HG03060 (cell line): ENCODE data around the gene IMMT.

Experiments used
- ATAC-seq: cut with Tn5 transposase; IDR thresholded peaks from one replicate; pipeline ENCODE4 v1.9.1; 2021; ENCODE audit warnings: low read depth, moderate number of reproducible peaks; ENCODE audit not compliant: unreplicated experiment

Gene IMMT

GRCh38 chr2:86226636-86227520 is 31.6 kb upstream of the IMMT start:
- ATAC-seq, result no peak

- no peak for ATAC-seq
Observed at GRCh38 chr2:86226070-86226469, 30.8 kb upstream of the IMMT start.

DNA sequence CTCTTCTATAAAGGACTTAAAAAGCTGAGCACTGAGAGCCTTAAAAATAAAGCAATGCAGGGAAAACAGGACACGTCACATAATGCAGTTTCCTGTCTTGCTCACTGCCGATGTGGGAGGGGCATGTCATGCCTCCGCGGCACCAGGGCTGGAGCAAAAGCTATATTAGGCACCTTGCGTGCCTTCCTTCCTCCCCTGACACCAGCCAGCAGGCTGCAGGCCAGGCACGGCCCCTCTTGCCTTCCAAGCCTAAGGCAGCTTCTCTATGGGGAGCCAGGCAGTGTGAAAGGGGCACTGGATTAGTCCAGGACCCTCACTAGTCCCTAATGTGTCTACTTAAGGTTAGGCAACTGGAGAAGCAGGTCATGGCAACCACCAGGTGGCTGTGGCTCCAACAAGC is 30.3 kb upstream of the IMMT start:
- ATAC-seq, result peak; percentile 61

GRCh38 chr2:86224645-86225355 is 29.5 kb upstream of the IMMT start:
- no peak for ATAC-seq

DNA sequence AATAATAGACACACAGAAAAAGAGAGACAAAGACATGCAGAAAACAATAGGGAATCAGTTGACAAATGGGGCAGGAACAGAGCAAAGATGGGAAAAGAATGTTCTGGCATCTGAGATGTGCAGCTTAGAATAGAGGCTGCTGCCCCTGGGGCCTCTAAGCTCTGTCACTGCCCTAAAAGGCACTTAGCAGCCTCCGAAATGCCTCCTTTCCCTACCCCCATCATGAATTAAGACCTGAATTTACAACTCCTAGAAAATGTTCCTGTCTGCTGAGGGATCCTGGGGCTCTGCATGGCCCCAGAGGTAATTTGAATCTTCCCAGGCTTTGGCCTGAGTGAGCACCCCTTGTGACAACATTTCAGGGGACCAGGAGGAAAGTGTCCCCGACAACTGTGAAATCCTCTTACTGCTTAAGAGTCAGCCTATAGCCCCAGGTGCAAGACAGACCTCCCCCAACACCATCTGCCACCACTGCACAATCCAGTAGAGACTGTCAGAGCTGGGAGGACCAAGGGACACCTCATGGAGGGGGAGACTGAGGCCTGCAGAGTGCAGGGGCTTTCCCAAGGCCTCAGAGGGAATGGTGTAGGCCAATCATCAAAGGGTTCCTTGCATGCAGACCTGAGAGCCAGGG is 28.8 kb upstream of the IMMT start:
- ATAC-seq, result no peak

DNA sequence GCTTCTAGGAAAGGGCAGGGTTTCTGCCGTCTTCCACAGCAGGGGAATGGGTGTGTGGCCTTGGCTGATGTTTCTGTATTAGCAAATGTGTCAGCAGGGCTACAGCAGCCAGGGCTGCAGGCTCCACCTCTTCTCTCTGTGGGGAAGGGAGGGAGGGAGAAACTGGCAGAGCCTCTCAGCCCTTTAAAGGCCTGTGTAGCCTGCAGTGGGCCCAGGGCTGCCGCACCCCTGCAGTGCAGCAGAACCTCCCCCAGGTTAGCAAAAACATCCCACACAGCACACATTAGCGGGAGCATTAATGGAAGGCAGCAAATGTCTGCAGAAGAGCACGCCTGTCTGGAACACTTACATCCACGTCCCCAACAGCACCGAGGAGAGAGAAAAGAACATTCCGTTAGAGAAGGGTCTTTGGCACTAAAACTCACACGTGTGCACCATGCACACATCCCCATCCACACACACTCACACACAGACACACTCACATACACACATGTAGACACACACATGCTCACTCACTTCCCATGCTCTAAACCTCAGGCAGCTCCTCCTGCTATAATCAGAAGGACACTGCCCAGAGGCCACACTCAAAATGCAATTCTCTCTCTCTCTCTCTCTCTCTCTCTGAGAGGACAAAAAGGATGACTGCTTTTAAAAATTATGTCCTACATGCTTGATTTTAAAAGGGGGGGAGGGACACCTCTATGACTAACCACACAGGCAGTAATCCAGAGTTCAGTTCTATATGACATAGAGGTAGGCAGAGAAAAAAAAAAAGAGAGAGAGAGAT is 28.1 kb upstream of the IMMT start:
- no peak for ATAC-seq

DNA sequence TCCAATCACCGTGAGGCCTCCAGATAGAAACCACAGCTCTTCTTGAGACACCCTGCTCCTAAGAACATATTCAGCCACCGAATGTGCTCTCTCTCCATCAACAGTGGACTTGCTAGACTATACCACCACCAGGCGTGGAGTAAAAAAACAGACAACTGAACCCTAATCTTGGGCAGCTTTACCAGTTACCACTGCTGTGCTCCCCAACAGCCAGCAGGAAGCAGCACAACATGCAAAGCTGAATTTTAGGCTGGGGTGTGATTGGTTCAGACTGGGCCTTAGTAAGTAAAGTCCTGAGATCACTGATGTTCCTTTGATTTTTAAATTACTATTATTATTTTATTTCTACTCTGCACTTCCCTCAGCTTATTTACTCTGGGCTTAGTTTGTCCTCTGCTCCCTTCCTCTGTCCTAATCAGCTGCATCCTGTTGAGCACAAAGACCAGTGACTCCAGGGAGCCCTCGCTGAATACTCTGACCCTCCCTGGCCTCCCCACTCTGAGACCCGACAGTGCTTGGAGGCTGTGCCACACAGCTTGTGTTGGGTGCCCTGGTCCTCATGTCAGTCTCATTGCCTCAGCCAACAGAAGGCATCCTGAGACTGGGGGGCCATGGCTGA is 25.9 kb upstream of the IMMT start:
- ATAC-seq, result no peak

- ATAC-seq, result no peak
Observed at GRCh38 chr2:86219896-86220295, 24.6 kb upstream of the IMMT start.

DNA sequence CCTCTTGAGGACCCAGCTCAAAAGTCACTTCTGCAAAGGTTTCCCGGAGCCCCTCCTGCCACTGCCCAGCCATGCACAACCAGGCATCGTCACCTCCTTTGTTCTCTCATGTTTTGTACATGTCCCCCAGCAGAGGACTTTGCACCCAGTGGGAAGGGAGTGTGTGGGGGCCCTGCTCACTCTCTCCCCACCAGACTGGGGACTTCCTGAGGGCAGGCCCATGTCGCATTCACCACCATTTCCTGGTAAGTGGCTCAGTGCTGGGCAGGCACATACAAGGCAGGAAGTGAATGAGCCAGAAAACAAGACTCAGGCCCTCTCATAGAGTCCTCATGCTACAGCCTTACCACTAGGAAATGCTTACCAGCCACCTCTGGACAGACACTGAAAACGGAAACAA is 22.9 kb upstream of the IMMT start:
- no peak for ATAC-seq

DNA sequence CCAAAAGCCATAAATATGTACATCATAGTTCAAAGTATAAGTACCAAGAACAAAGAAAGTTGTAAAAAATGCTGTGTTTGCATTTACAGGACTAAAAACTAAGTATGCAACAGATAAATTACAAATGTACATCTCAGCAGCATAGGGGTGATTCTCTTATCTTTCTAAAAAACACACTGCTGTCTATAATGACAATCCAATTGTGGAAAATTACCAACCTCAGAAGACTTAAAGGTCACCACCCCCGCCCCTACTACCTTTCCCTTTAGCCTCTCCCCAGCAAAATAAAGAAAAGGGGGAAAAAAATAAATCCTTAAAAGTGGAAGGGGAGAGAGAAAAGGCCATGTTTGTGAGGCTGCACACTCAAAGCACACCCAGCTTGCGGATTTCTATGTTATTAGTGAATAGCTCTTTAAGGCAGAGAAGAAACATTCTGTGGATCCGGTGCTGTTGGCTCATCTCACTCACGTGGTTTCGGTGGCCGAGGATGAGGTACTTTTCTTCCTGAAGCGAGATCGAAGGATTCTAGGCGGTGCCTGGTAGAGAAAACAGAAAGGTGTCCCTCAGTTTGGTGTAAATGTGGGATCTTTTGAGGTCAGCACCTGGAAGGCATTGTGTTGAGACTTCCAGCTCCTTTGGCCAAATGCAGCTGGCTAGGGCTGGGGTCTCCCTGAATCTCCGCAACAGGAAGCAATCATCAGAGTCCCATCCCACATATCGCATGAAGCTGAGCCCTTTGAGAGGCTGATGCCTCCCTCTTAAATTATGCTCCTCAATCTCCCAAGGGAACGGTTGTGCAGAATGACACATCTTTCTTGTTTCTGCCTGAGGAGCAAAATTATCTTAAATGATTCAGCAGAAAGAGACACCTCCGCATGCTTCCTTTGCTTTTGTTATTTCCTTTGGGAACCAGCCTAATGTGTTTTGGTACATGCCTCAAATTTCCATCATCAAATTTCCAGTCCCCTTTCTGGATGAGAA is 21.6 kb upstream of the IMMT start:
- ATAC-seq, result no peak

DNA sequence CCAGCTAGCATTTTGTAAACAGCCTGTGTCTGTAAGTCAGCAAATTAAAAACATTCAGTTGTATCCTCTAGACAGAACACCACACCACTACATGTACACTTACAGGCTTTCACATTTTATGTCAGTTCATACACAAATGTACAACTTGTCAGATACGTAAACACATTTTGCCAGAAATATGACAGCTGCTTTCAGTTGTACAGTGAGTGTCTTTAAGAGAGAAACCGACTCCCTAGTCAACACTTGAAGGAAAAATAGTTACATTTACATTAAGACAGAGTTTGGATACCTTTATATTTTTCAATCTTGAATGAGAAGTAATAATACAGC is 19.2 kb upstream of the IMMT start:
- ATAC-seq, result no peak

DNA sequence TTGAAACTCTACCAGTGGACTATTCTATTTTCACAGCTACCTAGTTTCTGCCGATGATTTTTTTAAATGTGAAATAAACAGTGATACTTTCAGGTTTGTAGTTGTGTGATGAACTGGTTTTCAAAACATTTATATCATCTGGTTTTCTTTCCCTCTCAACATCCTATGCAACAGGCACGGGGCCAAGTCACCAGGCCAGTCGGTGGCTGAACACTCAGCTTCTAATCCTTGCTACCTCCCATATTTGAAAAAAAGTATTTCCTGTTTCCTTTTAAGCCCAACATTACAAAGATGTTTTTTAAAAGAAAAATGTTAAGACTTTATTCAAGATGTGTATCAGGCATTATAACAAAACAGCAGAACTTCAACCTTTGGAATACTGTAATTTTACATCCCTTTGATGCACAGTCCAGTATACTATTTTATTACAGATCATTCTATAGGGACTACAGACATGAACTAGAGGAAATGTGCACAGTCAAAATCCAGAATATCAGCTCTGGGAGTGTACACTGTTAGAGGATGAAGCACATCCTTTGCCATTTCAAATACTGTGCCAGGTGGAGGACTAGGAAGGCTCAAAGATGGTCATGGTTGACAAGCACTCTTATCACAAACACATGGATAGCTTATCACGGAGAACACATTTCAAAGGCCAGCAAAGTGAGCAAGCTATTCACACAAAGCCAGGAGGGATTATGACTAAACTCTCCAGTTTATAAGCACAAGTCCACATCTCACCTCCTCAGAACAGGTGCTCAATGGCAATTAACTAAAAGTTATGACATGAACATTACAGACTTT is 18.6 kb upstream of the IMMT start:
- ATAC-seq, result no peak

DNA sequence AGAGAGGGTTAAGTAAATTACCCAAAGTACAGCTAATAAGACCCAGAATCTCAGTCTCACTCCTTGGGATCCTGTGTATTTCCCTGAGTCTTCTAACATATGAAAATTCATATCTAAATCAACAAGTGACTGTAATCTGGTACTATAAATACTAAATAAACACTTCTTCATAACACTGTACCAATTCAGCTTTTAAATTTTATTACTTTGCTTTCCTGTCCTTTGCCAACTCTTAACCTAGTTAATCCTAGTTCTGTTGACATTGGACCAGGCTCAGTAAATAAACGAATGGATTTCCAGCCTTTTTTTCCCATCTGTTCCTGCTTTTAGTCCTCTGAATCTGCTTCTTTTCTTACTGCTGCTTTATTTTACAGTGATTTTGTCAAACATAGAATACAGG is 17.8 kb upstream of the IMMT start:
- ATAC-seq, result no peak

DNA sequence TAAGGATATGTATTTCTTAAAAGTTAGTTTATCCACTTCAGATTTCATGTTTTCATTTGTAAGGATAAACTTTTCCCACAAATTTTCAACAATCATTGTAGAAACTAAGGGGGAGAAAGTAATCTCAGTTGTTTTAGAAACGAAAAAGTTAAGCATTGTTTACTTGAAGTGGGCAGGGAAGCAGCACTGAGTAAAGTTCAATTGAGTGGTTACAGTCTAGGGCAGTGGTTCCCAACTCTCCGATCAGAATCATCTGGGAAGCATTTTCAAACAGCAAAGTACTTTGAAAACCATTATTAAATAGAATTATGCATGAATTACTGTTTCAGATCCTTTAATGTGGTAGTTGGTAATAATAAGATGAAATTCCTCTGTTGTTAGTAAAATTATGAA is 16.5 kb upstream of the IMMT start:
- no peak for ATAC-seq

- ATAC-seq, result no peak
Observed at GRCh38 chr2:86211033-86211795, 16.0 kb upstream of the IMMT start.

GRCh38 chr2:86204458-86204857 is 9.2 kb upstream of the IMMT start:
- ATAC-seq, result no peak

DNA sequence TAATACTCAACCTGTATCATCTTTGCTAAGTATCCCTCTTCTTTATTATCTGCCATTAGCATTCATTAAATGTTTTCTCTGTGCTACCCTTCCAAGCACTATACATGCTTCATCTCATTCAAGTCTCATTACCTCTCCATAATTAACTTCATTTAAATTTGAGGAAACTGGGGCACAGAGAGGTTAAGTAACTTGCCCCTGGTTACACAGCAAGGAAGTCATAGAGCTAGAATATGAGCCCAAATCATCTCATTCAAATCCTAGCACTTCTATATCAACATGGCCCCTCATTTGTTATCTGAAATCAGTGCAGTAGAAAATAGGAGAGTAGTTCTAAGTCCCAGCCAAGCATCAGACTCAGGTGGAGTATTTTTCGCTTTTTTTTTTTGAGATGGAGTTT is 8.4 kb upstream of the IMMT start:
- no peak for ATAC-seq

GRCh38 chr2:86202702-86203101 is 7.4 kb upstream of the IMMT start:
- no peak for ATAC-seq
